ENCODE results near the gene RYR3. TPM values are rescaled to one million over a fixed set of nuclear protein-coding genes. Genes with fewer than 3 reads are reported as not detected.

Gene RYR3
- total RNA-seq, 6 experiments from 2014 or later: not detected

GRCh38 chr15:33837294-33837693, 526.5 kb downstream of the RYR3 start:
- H3K36me3 Mint-ChIP-seq (ENCODE audit: low read depth): no peaks in the 10 kb centered on the region
- no peak overlapping the region for H3K4me3 Mint-ChIP-seq
- no peaks in the 10 kb centered on the region for H3K9me3 Mint-ChIP-seq
- peaks cover 10% of the 10 kb centered on the region; the same call in 1 of the 2 replicates for H3K4me1 Mint-ChIP-seq (ENCODE audit: low read depth)
- peaks cover 15% of the 10 kb centered on the region for H3K27me3 Mint-ChIP-seq (ENCODE audit: insufficient read depth)
- DNase-seq: no peak
- H3K27ac Mint-ChIP-seq: no peak overlapping the region
- no peak for TF ChIP-seq CTCF (IDR thresholded peaks at IDR 0.05)

- no peak overlapping the region for H3K27ac Mint-ChIP-seq
- no peaks in the 10 kb centered on the region for H3K9me3 Mint-ChIP-seq
- no peak overlapping the region for H3K4me3 Mint-ChIP-seq
- DNase-seq: no peak
- peaks cover 10% of the 10 kb centered on the region; the same call in 1 of the 2 replicates for H3K4me1 Mint-ChIP-seq (ENCODE audit: low read depth)
- no peaks in the 10 kb centered on the region for H3K36me3 Mint-ChIP-seq (ENCODE audit: low read depth)
- no peak for TF ChIP-seq CTCF (IDR thresholded peaks at IDR 0.05)
- peaks cover 12% of the 10 kb centered on the region for H3K27me3 Mint-ChIP-seq (ENCODE audit: insufficient read depth)
Measured at GRCh38 chr15:33839540-33839939, 528.8 kb downstream of the RYR3 start.

- TF ChIP-seq CTCF (IDR thresholded peaks at IDR 0.05): no peak
- DNase-seq: no peak
- no peak overlapping the region for H3K4me3 Mint-ChIP-seq
- no peaks in the 10 kb centered on the region for H3K36me3 Mint-ChIP-seq (ENCODE audit: low read depth)
- peaks cover 15% of the 10 kb centered on the region for H3K27me3 Mint-ChIP-seq (ENCODE audit: insufficient read depth)
- peaks cover 3% of the 10 kb centered on the region; the same call in 1 of the 2 replicates for H3K4me1 Mint-ChIP-seq (ENCODE audit: low read depth)
- no peak overlapping the region for H3K27ac Mint-ChIP-seq
- no peaks in the 10 kb centered on the region for H3K9me3 Mint-ChIP-seq
Measured at GRCh38 chr15:33840615-33841014, 529.8 kb downstream of the RYR3 start.

GRCh38 chr15:33844186-33844585, 533.4 kb downstream of the RYR3 start:
- Mint-ChIP-seq H3K27me3 (ENCODE audit: insufficient read depth) (peaks cover 18% of the 10 kb centered on the region), H3K4me3 (no peak overlapping the region), H3K4me1 (ENCODE audit: low read depth) (peaks cover 11% of the 10 kb centered on the region; the same call in 1 of the 2 replicates), H3K36me3 (ENCODE audit: low read depth) (no peaks in the 10 kb centered on the region), H3K27ac (no peak overlapping the region), H3K9me3 (no peaks in the 10 kb centered on the region)
- no peak for DNase-seq
- TF ChIP-seq CTCF (IDR thresholded peaks at IDR 0.05): no peak

- H3K27me3 Mint-ChIP-seq (ENCODE audit: insufficient read depth): peaks cover 18% of the 10 kb centered on the region
- H3K27ac Mint-ChIP-seq: no peak overlapping the region
- no peak overlapping the region for H3K4me3 Mint-ChIP-seq
- H3K4me1 Mint-ChIP-seq (ENCODE audit: low read depth): peaks cover 11% of the 10 kb centered on the region; the same call in 1 of the 2 replicates
- no peaks in the 10 kb centered on the region for H3K9me3 Mint-ChIP-seq
- no peaks in the 10 kb centered on the region for H3K36me3 Mint-ChIP-seq (ENCODE audit: low read depth)
- no peak for TF ChIP-seq CTCF (IDR thresholded peaks at IDR 0.05)
- DNase-seq: no peak
Measured at GRCh38 chr15:33844597-33844996, 533.8 kb downstream of the RYR3 start.

- H3K27ac Mint-ChIP-seq: no peak overlapping the region
- H3K4me3 Mint-ChIP-seq: no peak overlapping the region
- H3K9me3 Mint-ChIP-seq: no peaks in the 10 kb centered on the region
- H3K36me3 Mint-ChIP-seq (ENCODE audit: low read depth): no peaks in the 10 kb centered on the region
- DNase-seq: no peak
- H3K4me1 Mint-ChIP-seq (ENCODE audit: low read depth): peaks cover 11% of the 10 kb centered on the region; the same call in 1 of the 2 replicates
- TF ChIP-seq CTCF (IDR thresholded peaks at IDR 0.05): no peak
- peaks cover 18% of the 10 kb centered on the region for H3K27me3 Mint-ChIP-seq (ENCODE audit: insufficient read depth)
Measured at GRCh38 chr15:33846142-33846541, 535.4 kb downstream of the RYR3 start.
